T47D (cell line): Measurements from ENCODE around the gene SLC37A1.

Experiments used
- DNase-seq, 2 experiments: peaks; one replicate each; pipeline versions ENCODE4 v3.0.0 to v3.0.0-alpha.2; 2011 to 2012; ENCODE audit warnings: low read depth in 1 of 2, low spot score in 1 of 2
- JUND ChIP-seq: IDR thresholded peaks from 2 replicates; pipeline ENCODE4 v1.6.1; 2012; ENCODE audit warnings: low read depth
- in situ Hi-C: cut with HindIII; loops from 2 replicates; pipeline ENCODE4 v1.10.0; 2016; ENCODE audit warnings: low sequenced_read_pairs, low pct_unique_long_range_greater_than_20kb

Gene SLC37A1

DNA sequence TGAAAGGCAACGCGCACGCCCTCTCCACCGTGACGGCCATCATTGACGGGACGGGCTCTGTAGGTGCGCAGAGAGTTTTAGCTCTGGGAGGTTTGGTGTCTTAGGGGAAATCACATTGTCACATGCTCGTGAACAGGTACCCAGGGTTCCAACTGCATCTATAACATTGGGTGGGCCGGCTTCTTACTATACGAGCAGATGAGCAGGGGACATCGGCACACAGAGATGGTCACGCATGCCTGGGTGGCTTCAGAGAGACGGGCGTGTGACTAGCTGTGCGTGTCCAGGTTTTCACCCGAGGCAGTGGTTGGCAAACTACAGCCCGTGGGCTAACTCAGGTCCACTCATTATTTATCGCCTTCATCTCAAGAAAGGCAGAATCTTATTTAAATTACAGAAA is 54.7 kb downstream of the SLC37A1 start:
- in situ Hi-C loops: no loop called here

DNA sequence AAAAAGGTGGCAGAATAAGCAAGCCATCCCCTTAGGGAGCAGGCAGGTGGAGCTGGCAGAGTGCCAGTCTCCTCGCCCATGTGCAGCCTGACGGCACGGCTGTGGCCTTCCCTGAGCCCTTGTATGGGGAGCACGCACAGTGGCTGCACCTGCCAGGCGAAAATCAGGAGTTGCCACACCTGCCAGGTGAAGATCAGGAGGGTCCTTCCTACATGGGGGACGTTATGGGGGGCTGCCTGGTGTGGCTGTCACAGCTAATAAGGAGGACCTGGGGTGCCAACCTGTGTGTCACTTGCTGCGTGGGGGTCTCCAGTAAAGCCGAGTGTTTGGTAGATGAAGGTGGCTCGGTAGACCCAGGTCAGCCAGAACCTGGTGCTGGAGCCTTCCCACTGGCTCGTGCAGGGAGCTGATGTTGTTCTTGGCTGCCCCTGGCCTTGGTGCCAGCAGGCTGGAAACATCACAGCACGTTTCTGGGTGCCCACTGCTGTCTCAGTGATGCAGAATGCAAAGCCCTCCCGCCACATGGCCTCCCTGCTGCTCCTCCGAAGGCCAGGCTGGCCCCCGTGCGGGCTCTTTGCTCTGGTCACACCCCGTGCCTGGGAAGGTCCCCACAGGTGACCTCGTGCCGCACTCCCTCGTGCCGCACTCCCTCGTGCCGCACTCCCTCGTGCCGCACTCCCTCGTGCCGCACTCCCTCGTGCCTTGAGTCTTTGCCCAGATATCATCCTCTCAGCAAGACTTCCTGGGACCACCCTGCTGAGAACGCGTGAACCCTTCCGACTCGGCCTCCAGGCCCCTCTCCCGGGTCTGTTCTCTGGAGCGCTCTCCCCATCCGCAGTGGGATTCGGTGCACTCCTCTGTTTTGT is 55.4 kb downstream of the SLC37A1 start:
- DNase-seq: no peak
- in situ Hi-C loops: no loop called here
- TF ChIP-seq JUND: no peak

More for the DNA sequence above, 54.7 kb downstream of the SLC37A1 start:
- TF ChIP-seq JUND: no peak
- no peak for DNase-seq

DNA sequence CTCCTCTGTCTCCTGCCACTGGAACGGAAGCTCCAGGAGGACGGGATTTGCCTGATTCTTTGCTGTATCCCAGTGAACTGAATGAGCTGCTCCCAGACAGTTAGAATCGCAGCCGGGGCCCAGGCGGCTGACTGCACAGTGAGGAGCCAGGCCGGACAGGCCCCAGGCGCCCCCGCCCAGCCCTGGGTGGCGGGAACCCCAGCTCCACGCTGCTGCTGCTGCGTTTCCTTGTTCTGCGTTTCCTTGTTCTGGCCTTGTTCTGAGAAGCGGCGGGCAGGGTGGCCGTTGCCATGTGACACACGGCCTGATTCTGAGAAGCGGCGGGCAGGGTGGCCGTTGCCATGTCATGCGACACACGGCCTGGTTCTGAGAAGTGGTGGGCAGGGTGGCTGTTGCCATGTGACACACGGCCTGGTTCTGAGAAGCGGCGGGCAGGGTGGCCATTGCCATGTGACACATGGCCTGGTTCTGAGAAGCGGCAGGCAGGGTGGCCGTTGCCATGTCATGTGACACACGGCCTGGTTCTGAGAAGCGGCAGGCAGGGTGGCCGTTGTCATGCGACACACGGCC is 56.2 kb downstream of the SLC37A1 start:
- TF ChIP-seq JUND: no peak
- no peak for DNase-seq
- in situ Hi-C loops: no loop called here

DNA sequence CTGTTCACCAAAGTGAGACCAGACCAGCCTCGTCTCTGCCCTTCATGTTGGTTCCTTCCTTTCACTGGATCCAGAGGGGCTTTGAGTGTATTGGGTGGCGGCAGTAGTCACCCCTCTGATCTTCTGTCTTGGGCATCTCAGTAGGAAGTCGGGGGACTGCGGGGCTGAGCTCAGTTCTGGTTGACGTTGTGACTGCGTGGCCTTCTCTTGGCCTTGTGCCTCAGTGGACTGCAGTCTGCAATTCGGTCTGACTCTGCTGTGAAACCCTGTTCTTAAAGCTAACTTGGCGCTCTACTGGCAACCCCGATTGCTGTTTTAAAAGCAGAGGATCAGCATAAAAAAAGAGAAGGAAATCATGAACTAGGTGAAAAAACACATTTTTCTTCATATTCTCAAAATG is 56.7 kb downstream of the SLC37A1 start:
- TF ChIP-seq JUND: no peak
- in situ Hi-C loops: no loop called here
- no peak for DNase-seq

DNA sequence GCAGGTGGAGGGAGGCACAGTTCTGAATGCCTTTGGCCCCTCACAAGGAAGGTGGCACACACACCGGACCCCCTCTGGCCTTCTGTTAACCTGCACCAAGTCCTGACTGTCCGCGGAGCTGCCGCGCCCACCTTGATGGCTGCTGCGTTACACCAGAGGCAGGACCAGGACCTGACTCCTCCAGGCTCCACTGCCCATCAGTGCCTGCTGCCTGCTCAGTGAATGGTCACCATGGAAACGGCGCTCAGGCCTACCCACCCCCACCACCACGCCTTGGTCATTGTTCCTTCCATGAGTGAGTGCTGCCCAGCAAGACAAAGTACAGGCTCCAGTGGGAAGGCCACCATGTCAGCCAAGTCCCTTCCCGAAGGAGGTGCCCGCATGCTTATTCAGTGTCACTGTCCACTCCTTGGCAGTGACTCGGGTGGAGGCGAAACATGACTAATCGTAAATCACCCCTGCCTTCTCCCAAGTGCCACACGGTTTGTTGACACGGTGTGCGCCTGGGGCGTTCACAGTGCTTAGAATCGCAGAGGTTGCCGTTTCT is 57.3 kb downstream of the SLC37A1 start:
- no peak for TF ChIP-seq JUND
- in situ Hi-C loops: no loop called here
- no peak for DNase-seq

DNA sequence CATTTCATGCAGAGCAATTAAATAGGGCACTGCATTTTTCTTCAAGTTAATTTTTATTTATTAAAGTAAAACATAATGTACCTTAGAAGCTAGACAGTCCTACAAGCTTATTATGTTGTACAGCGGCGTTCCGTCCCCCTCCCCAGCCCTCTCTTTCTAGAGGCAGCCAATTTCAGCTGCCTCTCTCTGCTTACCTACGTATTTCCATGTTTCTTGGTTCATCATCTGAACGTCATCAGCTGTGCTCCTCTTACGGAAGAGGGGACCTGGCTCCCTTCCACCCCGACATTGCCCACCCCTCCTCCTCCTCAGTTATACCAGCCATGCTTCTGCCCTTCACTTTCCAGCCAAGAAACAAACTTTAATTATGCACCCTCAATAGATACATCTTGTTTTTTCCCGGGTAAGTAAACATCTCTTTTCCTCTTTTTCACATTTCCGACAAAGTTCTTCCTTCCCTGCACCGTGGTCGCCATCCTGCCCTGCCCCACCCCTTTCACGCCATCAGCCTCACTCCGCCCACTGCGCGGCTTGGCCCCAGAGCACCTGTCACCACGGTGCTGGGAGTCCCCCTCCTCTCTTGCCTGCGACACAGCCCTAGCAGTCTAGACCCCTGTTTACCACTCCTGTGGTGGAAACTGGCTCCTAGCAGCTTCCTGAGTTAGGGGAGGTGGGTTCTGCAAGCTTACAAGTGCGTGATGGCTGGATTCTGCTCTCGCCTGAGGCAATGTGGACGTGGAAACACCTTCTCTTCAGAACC is 57.9 kb downstream of the SLC37A1 start:
- no peak for TF ChIP-seq JUND
- no peak for DNase-seq
- in situ Hi-C loops: no loop called here

DNA sequence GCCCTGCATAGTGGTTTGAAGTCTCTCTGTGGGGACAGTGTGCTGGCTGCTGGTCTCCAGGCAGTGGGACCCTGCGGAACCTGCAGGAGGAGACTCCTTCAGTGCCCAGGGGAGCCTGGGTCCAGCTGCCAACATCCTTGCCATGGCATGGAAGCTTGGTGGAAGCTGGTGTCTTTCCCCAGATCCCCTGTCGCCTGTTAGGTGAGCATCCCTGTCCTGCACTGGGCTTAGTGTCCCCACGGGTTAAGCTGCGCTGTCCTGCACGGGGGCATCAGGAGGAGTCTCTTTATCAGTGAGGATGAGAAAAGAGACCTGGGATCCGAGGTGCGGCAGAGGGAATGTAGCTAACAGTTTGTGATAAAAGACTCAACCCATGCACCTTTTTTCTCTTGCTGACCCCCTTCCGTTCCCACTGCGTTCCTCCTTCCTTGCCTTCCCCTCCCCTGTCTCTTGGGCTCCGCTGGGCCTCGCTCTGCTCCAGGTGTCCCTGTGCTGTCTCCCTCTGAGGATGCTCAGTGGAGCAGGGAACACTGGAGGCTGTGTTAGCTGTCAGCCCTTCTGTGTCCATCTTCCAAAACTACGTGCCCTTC is 59.3 kb downstream of the SLC37A1 start:
- in situ Hi-C loops: no loop called here
- no peak for TF ChIP-seq JUND
- no peak for DNase-seq

DNA sequence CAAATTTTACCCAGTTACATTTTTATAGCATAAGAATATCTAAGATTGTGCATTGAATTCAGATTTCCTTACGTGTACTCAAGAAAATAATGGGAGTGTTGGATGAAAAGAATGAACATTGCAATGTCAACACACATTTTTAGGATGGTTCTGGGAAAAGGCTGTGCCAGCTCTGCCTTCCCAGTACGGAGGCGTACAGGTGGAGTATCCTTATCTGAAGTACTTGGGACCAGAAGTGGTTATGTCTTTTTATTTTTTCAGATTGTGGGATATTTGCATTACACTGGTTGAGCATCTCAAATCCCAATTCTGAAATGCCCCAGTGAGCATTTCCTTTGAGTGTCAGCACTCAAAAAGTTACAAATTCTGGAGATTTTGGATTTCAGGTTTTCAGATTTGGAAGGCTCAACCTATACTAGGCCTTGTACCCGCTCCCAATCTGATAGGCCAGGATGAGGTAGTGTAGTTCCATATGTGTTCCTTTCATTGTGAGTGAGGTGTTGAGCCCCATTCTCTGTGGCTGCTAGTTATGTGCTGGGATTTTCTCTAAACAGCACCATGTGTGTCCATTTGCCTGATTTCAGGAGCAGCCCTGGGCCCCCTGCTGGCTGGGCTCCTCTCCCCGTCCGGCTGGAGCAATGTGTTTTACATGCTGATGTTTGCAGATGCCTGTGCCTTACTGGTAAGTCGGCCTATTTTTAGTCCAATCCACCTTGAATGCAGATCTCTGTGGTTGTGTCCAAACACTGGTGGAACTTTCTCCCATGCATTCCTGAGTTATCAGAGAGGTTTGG is 60.8 kb downstream of the SLC37A1 start:
- in situ Hi-C loops: no loop called here
- no peak for TF ChIP-seq JUND
- DNase-seq: peak in 1 of 2 experiments; percentile 18

DNA sequence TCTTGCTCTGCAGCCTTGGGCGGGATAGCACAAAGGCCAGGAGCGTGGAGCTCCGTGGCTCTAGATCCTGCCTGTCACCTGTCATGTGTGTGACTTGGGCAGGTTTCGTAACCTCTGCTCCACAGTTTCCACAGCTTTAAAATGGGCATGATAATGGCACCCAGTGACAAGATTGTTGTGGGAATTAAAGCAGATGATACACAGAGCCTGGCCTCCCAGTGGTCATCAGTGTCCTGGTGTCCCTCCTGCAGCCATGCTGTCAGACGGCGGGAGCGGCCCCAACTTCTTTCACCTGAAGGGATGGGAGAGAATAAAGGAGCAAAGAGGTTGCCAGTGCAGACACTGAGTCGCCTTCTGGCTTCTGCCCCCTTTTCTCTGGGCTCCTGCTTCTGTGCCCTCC is 61.5 kb downstream of the SLC37A1 start:
- DNase-seq: no peak
- in situ Hi-C loops: no loop called here
- TF ChIP-seq JUND: no peak

DNA sequence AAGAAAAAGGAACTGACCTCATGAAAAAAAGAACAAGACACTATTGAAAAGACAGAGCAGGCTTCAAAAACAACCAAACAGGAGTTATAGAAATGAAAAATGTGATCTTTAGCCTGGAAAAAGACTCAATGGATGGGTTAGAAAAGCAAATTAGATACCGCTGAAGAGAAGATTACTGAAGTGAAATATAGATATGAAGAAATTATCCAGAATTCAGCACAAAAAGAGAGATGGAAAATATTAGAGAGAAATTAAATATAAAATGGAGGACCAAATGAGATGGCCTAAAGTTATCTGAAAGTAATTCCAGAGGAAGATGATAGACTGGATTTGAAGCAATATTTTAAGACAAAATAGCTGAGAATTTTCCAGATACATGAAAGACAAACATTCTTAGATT is 63.0 kb downstream of the SLC37A1 start:
- DNase-seq: no peak
- TF ChIP-seq JUND: no peak
- in situ Hi-C loops: no loop called here

DNA sequence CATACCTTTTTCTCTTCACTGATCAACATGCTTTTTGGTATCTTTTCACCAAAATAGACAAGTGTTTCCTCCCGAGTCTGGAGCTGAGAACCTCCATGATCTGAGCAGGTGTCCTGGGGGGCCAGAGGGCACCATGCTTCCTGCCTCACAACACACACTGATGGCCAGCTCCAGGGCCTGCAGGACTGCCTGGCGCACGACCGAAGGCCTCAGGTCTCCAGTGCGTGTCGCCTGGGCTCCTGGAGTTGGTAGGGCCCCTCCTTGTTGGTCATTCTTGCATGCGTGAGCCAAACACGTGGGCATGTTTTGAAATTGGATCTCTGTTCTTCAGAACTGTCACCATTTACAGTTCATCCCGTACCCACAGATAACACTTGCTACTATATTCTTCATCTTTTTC is 64.4 kb downstream of the SLC37A1 start:
- no peak for TF ChIP-seq JUND
- in situ Hi-C loops: no loop called here
- DNase-seq: no peak
